Placental epithelial cell (primary cell): ENCODE results near the gene S100A7. TPM values are rescaled to one million over a fixed set of nuclear protein-coding genes. Genes with fewer than 3 reads are reported as not detected.

Experiments
- total RNA-seq: library from RNA; depleted of rRNA; stranded (reverse); fragments of >200 nt; gene quantifications from 2 replicates; pipeline ENCODE4 v1.2.3, GENCODE V29; 2012

Gene S100A7
- total RNA-seq, result not detected in 2 replicates

DNA sequence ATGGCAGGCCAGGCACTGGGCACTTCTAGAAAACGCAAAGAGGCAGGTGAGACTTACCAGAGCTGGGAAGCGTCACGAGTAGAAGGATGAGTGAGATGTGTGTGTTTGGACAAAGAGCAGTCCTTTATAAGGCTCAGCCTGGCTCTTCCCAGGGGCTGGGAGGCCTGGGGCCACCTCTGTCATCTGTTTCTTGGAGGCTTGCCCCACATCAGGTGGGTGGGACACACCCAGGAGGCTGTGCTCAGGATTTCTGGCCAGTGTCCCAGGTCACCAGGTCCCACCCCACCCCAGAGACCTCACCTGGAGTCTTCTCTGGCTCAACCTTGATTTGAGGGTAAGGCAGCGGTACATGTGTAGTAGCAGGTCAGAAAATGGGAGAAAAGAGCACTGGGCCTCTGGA is at the start of gene S100A7:
S100A7 (minus strand) TSS at position 101 of the 400 bp plus-strand sequence. CDS start 1,638 bp downstream, outside the sequence.

DNA sequence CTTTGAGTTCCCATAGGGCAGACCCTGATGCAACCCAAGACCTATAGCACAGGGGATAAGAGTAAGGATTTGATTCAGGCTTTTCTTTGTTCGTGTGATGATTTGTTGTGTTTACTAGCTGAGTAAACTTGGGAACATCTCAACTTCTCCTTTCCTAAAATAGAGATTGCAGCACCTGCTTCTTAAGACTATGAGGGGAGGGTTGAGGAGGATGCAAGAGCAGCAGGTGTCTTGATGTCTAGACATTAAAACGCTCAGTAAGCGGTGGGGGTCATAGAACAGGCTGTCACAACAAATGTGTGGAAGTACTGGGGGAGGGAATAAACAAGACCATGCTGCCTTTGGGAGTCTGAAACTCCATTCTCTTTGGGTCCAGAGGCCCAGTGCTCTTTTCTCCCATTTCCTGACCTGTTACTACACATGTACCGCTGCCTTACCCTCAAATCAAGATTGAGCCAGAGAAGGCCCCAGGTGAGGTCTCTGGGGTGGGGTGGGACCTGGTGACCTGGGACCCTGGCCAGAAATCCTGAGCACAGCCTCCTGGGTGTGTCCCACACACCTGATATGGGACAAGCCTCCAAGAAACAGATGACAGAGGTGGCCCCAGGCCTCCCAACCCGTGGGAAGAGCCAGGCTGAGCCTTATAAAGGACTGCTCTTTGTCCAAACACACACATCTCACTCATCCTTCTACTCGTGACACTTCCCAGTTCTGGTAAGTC is 44.4 kb downstream of the S100A7 start, which contains the start of gene S100A7A:
S100A7A (plus strand) TSS at position 671 of the 721 bp plus-strand sequence. CDS start 1,563 bp downstream, outside the sequence.

Other genes starting within 250 kb of the S100A7 start
- 6.4 TPM in 1 of 2 replicates, not detected in the other for gene PRR9, start 243.1 kb downstream of the S100A7 start, total RNA-seq
- gene LORICRIN, start 201.0 kb downstream of the S100A7 start, total RNA-seq, result not detected in 2 replicates
- not detected in 2 replicates for gene PGLYRP3, start 147.7 kb downstream of the S100A7 start, total RNA-seq
- gene PGLYRP4, start 111.8 kb downstream of the S100A7 start, total RNA-seq, result not detected in 2 replicates
- not detected in 2 replicates for gene S100A9, start 102.8 kb downstream of the S100A7 start, total RNA-seq
- not detected in 2 replicates for gene S100A12, start 85.0 kb downstream of the S100A7 start, total RNA-seq
- not detected in 2 replicates for gene S100A8, start 69.6 kb downstream of the S100A7 start, total RNA-seq
- not detected in 2 replicates for gene S100A7A, start 44.1 kb downstream of the S100A7 start, total RNA-seq
- 902 and 2,842 TPM in 2 replicates for gene S100A6, start 75.3 kb upstream of the S100A7 start, total RNA-seq
- gene S100A5, start 80.3 kb upstream of the S100A7 start, total RNA-seq, result not detected in 2 replicates
- 178 and 253 TPM in 2 replicates for gene S100A4, start 85.2 kb upstream of the S100A7 start, total RNA-seq
- gene S100A3, start 88.6 kb upstream of the S100A7 start, total RNA-seq, result 13.0 and 31.2 TPM in 2 replicates
- 5.2 and 8.2 TPM in 2 replicates for gene S100A2, start 105.2 kb upstream of the S100A7 start, total RNA-seq
- 266 and 918 TPM in 2 replicates for gene S100A16, start 152.5 kb upstream of the S100A7 start, total RNA-seq
- gene S100A14, start 155.7 kb upstream of the S100A7 start, total RNA-seq, result 207 and 362 TPM in 2 replicates
- gene S100A13, start 166.9 kb upstream of the S100A7 start, total RNA-seq, result 89.6 and 125 TPM in 2 replicates
- gene S100A1, start 167.8 kb upstream of the S100A7 start, total RNA-seq, result 0.39 TPM in 1 of 2 replicates, not detected in the other
- gene CHTOP, start 173.4 kb upstream of the S100A7 start, total RNA-seq, result 44.0 and 49.0 TPM in 2 replicates
- 44.8 and 69.8 TPM in 2 replicates for gene SNAPIN, start 198.1 kb upstream of the S100A7 start, total RNA-seq
- 147 and 215 TPM in 2 replicates for gene ILF2, start 210.3 kb upstream of the S100A7 start, total RNA-seq
- gene NPR1, start 218.0 kb upstream of the S100A7 start, total RNA-seq, result 0.22 and 0.39 TPM in 2 replicates